Smooth muscle cell (in vitro differentiated cells): ENCODE measurements around the gene HYLS1. TPM values are rescaled to one million over a fixed set of nuclear protein-coding genes. Genes with fewer than 3 reads are reported as not detected.

Experiments used
- DNase-seq: peaks from one replicate; lab custom pipeline; 2025; ENCODE audit not compliant: unreplicated experiment; lab: John Stamatoyannopoulos, UW
- H2AFZ ChIP-seq: fragments of 200-600 bp; sonication (generic); 2 replicates; pipeline ENCODE4 v1.6.0; 2016; ENCODE audit warnings: antibody characterized with exemption, low read depth, mild to moderate bottlenecking
- H3F3A ChIP-seq: fragments of 200-600 bp; sonication (generic); 2 replicates; pipeline ENCODE4 v1.6.0; 2017; ENCODE audit warnings: antibody characterized with exemption, low read depth
- H3K27ac ChIP-seq: fragments of 200-600 bp; sonication (generic); 2 replicates; pipeline ENCODE4 v1.5.1; 2016; ENCODE audit warnings: low read depth, mild to moderate bottlenecking
- H3K27me3 ChIP-seq: fragments of 200-600 bp; sonication (generic); 2 replicates; pipeline ENCODE4 v1.6.1; 2016; ENCODE audit warnings: low read depth, mild to moderate bottlenecking
- H3K36me3 ChIP-seq: fragments of 200-600 bp; sonication (generic); 2 replicates; pipeline ENCODE4 v1.5.1; 2016; ENCODE audit warnings: low read depth
- H3K4me1 ChIP-seq: fragments of 200-600 bp; sonication (generic); 2 replicates; pipeline ENCODE4 v1.5.1; 2016; ENCODE audit warnings: low read depth
- H3K4me2 ChIP-seq: fragments of 200-600 bp; sonication (generic); 2 replicates; pipeline ENCODE4 v1.6.0; 2016; ENCODE audit warnings: mild to moderate bottlenecking
- H3K4me3 ChIP-seq: fragments of 200-600 bp; sonication (generic); 2 replicates; pipeline ENCODE4 v1.5.1; 2016; ENCODE audit warnings: mild to moderate bottlenecking
- H3K79me2 ChIP-seq: fragments of 200-600 bp; sonication (generic); 2 replicates; pipeline ENCODE4 v1.6.0; 2016; ENCODE audit warnings: low read depth, mild to moderate bottlenecking
- H3K9ac ChIP-seq: fragments of 200-600 bp; sonication (generic); 2 replicates; pipeline ENCODE4 v1.6.0; 2016; ENCODE audit warnings: low read depth
- H3K9me3 ChIP-seq: fragments of 200-600 bp; sonication (generic); replicated peaks from 2 replicates; pipeline ENCODE4 v1.5.1; 2016; ENCODE audit warnings: low read depth
- H4K20me1 ChIP-seq: fragments of 200-600 bp; sonication (generic); 2 replicates; pipeline ENCODE4 v1.6.0; 2016; ENCODE audit warnings: low read depth
- CTCF ChIP-seq: fragments of 200-600 bp; sonication (generic); IDR thresholded peaks from 2 replicates; pipeline ENCODE4 v1.5.1; 2017; ENCODE audit warnings: borderline replicate concordance, mild to moderate bottlenecking, antibody characterized with exemption; ENCODE audit not compliant: insufficient read depth, poor library complexity, severe bottlenecking
- WGBS: methylation state at CpG from one replicate; pipeline ENCODE4 v1.1.7; 2016; ENCODE audit warnings: low lambda C conversion rate; 5-methylcytosine and 5-hydroxymethylcytosine counted together
- polyA plus RNA-seq: library from polyadenylated mRNA; unstranded; fragments of >200 nt; fragmentation: Nextera tagmentation; extraction: Ambion mirVana; gene quantifications from 2 replicates; pipeline ENCODE4 v1.2.1, GENCODE V29; 2016
- total RNA-seq: library from RNA; depleted of rRNA; stranded (reverse); fragments of >200 nt; gene quantifications from 2 replicates; pipeline ENCODE4 v1.2.3, GENCODE V29; 2014

Gene HYLS1
- total and polyA plus RNA-seq, 2 experiments from 2014 or later = 4.1 to 6.4 TPM

GRCh38 chr11:125924384-125925007, 37.0 kb downstream of the HYLS1 start:
- Histone ChIP-seq H3K4me3 (no peak overlapping the region), H2AFZ (no peak overlapping the region), H3K36me3 (no peaks in the 10 kb centered on the region), H4K20me1 (no peaks in the 10 kb centered on the region), H3K9ac (no peak overlapping the region), H3K4me1 (no peaks in the 10 kb centered on the region), H3K27ac (no peak overlapping the region), H3F3A (no peaks in the 10 kb centered on the region), H3K27me3 (peaks cover 5% of the 10 kb centered on the region), H3K4me2 (no peak overlapping the region), H3K79me2 (no peaks in the 10 kb centered on the region), H3K9me3 (no peaks in the 10 kb centered on the region)
- no peak for DNase-seq
- no peak for TF ChIP-seq CTCF
- WGBS = 93% methylated on average over 9 of the region's 9 CpGs

DNA sequence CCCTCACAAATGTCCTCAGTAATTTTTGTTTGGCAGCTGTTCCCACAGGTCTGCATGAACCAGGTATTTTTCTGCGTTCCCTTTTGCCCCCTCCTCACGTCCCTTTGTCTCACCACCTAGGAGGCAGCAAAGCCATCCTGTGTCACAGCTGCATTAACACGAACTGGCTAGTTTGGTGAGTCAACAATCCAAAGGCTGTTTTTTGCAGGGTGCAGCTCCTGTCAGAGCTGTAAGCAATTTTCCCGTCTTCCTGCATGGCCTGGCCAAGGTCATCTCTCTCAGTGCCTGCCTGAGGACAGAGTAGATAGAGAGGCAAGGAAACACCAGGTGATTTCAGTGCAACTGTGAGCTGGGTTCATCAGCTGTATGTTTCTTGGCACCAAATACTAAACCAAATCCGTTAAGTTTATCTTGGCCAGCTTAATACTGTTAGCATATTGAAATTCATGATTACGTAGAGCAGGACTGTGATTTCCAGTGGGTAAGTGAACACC, 37.8 kb downstream of the HYLS1 start:
- WGBS = 60% methylated on average over 6 of the region's 6 CpGs
- no peaks in the 10 kb centered on the region for H3K36me3 ChIP-seq

GRCh38 chr11:125925804-125926203, 38.3 kb downstream of the HYLS1 start:
- Histone ChIP-seq H3F3A (no peaks in the 10 kb centered on the region), H3K79me2 (no peaks in the 10 kb centered on the region), H3K4me1 (no peaks in the 10 kb centered on the region), H3K27ac (no peak overlapping the region), H3K4me3 (no peak overlapping the region), H2AFZ (no peak overlapping the region), H3K27me3 (no peaks in the 10 kb centered on the region), H4K20me1 (no peaks in the 10 kb centered on the region), H3K4me2 (no peak overlapping the region), H3K9ac (no peak overlapping the region), H3K36me3 (no peaks in the 10 kb centered on the region), H3K9me3 (no peaks in the 10 kb centered on the region)
- no peak for TF ChIP-seq CTCF
- DNase-seq = no peak
- WGBS = 63% methylated on average over 3 of the region's 3 CpGs

More for the DNA sequence above, 37.8 kb downstream of the HYLS1 start:
- Histone ChIP-seq H3K9ac (no peak overlapping the region), H3K4me3 (no peak overlapping the region), H3K4me2 (no peak overlapping the region), H4K20me1 (no peaks in the 10 kb centered on the region), H2AFZ (no peak overlapping the region), H3K27me3 (no peaks in the 10 kb centered on the region), H3K4me1 (no peaks in the 10 kb centered on the region), H3K9me3 (no peaks in the 10 kb centered on the region), H3K79me2 (no peaks in the 10 kb centered on the region), H3F3A (no peaks in the 10 kb centered on the region), H3K27ac (no peak overlapping the region)
- TF ChIP-seq CTCF = no peak
- DNase-seq = no peak

GRCh38 chr11:125926682-125927081, 39.2 kb downstream of the HYLS1 start:
- TF ChIP-seq CTCF = no peak
- Histone ChIP-seq H2AFZ (no peak overlapping the region), H3K9me3 (no peaks in the 10 kb centered on the region), H4K20me1 (no peaks in the 10 kb centered on the region), H3K27me3 (no peaks in the 10 kb centered on the region), H3K4me3 (no peak overlapping the region), H3K36me3 (no peaks in the 10 kb centered on the region), H3K4me1 (no peaks in the 10 kb centered on the region), H3K9ac (no peak overlapping the region), H3F3A (no peaks in the 10 kb centered on the region), H3K27ac (no peak overlapping the region), H3K79me2 (no peaks in the 10 kb centered on the region), H3K4me2 (no peak overlapping the region)
- DNase-seq = no peak
- WGBS = 92% methylated on average over 12 of the region's 12 CpGs
